GM10248 (cell line): ENCODE results near the gene ERFL.

ENCODE experiments used
- CTCF ChIA-PET: fragments of 300-600 bp; sonication (Branson Sonifier 250); formaldehyde crosslinking; extraction: SDS; loops from one replicate; lab custom pipeline; 2021; ENCODE audit warnings: antibody characterized with exemption; lab: Yijun Ruan, JAX
- POLR2A ChIA-PET: fragments of 350-650 bp; sonication (Branson Sonifier 250); formaldehyde crosslinking; extraction: SDS; loops from one replicate; lab custom pipeline; 2020; ENCODE audit warnings: antibody characterized with exemption; lab: Yijun Ruan, JAX
- DNase-seq: peaks from one replicate; pipeline ENCODE4 v3.0.0; 2012; ENCODE audit errors: extremely low spot score
- CTCF ChIP-seq: IDR thresholded peaks from 2 replicates; pipeline ENCODE4 v1.5.1; 2012; ENCODE audit warnings: mild to moderate bottlenecking, low read depth; ENCODE audit errors: extremely low read depth, missing control alignments, control extremely low read depth

The ERFL gene

GRCh38 chr19:41906916-41907680, 21.2 kb downstream of the ERFL start:
- ChIA-PET CTCF (interaction anchor here (1.0 kb wide), 1 partner anchor 38 kb away, joined by 4 read pairs; no protein-coding TSS in a partner anchor), POLR2A (no interaction called here)
- TF ChIP-seq CTCF: no peak
- DNase-seq: no peak

- CTCF ChIA-PET: interaction anchor here (1.0 kb wide), 1 partner anchor 39 kb away, joined by 4 read pairs; no protein-coding TSS in a partner anchor
- POLR2A ChIA-PET: no interaction called here
- TF ChIP-seq CTCF: no peak
- no peak for DNase-seq
Observed at GRCh38 chr19:41906271-41906670, 22.0 kb downstream of the ERFL start.

- CTCF ChIA-PET: interaction anchor here (1.0 kb wide), 1 partner anchor 40 kb away, joined by 4 read pairs; no protein-coding TSS in a partner anchor
- DNase-seq: no peak
- POLR2A ChIA-PET: no interaction called here
Observed at GRCh38 chr19:41905273-41906002, 22.8 kb downstream of the ERFL start.

GRCh38 chr19:41904118-41904870, 24.0 kb downstream of the ERFL start:
- TF ChIP-seq CTCF: no peak
- ChIA-PET CTCF (interaction anchor here (2.1 kb wide), 1 partner anchor 18 kb away, joined by 7 read pairs; no protein-coding TSS in a partner anchor), POLR2A (no interaction called here)
- DNase-seq: no peak

More at GRCh38 chr19:41905273-41906002, 22.8 kb downstream of the ERFL start:
- no peak for TF ChIP-seq CTCF

GRCh38 chr19:41903193-41903953, 24.9 kb downstream of the ERFL start:
- CTCF ChIA-PET: interaction anchor here (2.1 kb wide), 1 partner anchor 17 kb away, joined by 7 read pairs; no protein-coding TSS in a partner anchor
- no peak for TF ChIP-seq CTCF
- POLR2A ChIA-PET: interaction anchor here (1.7 kb wide), 1 partner anchor 19 kb away, joined by 4 read pairs; no protein-coding TSS in a partner anchor
- DNase-seq: no peak
